Erythroblast (primary cell): ENCODE measurements around the gene GNB1L.

Source experiments
- GATA1 ChIP-seq: IDR thresholded peaks from 2 replicates; pipeline ENCODE4 v1.6.1; 2011; ENCODE audit warnings: low read depth, mild to moderate bottlenecking, control low read depth, low read length, moderate library complexity
- POLR2A ChIP-seq: IDR thresholded peaks from 2 replicates; pipeline ENCODE4 v1.6.1; 2011; ENCODE audit warnings: mild to moderate bottlenecking, low read length

- no peak for TF ChIP-seq POLR2A
- TF ChIP-seq GATA1: no peak
Measured at GRCh38 chr22:19822301-19823117, 32.2 kb downstream of the GNB1L start.
